Peyer's patch (tissue), 4 donors: ENCODE data around the gene HLA-DRA.

Experiments
- POLR2A ChIP-seq, 2 donors: fragments of 450-650 bp; IDR thresholded peaks; one replicate each; pipeline ENCODE4 v1.5.1; 2017; ENCODE audit warnings: antibody characterized with exemption in 2 of 2, mild to moderate bottlenecking in 2 of 2, moderate library complexity in 2 of 2
- TF ChIP-seq, protein P1 (sequence below), 6 experiments: fragments of 450-650 bp in 4 of 6; fragments of 200-600 bp in 2 of 6; sonication (generic) in 1 of 6; IDR thresholded peaks; one replicate each; pipeline ENCODE4 v1.5.1; 2017 to 2019; ENCODE audit warnings: antibody characterized with exemption in 6 of 6, mild to moderate bottlenecking in 3 of 6, moderate library complexity in 1 of 6

GRCh38 chr6:32459781-32460424 lies 20.2 kb downstream of the HLA-DRA start:
- TF ChIP-seq POLR2A (IDR thresholded peaks at IDR 0.05): no peak
- TF ChIP-seq, protein P1, sequence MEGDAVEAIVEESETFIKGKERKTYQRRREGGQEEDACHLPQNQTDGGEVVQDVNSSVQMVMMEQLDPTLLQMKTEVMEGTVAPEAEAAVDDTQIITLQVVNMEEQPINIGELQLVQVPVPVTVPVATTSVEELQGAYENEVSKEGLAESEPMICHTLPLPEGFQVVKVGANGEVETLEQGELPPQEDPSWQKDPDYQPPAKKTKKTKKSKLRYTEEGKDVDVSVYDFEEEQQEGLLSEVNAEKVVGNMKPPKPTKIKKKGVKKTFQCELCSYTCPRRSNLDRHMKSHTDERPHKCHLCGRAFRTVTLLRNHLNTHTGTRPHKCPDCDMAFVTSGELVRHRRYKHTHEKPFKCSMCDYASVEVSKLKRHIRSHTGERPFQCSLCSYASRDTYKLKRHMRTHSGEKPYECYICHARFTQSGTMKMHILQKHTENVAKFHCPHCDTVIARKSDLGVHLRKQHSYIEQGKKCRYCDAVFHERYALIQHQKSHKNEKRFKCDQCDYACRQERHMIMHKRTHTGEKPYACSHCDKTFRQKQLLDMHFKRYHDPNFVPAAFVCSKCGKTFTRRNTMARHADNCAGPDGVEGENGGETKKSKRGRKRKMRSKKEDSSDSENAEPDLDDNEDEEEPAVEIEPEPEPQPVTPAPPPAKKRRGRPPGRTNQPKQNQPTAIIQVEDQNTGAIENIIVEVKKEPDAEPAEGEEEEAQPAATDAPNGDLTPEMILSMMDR (IDR thresholded peaks at IDR 0.05): no peak
